Measurements from ENCODE around the gene KCTD2. TPM values are rescaled to one million over a fixed set of nuclear protein-coding genes. Genes with fewer than 3 reads are reported as not detected.

Gene KCTD2
- total and polyA plus RNA-seq, 2 of the 13 experiments (the other 11 are each of a cell fraction or from before 2014, with no cell fraction given): 28.3 to 32.6 TPM

DNA sequence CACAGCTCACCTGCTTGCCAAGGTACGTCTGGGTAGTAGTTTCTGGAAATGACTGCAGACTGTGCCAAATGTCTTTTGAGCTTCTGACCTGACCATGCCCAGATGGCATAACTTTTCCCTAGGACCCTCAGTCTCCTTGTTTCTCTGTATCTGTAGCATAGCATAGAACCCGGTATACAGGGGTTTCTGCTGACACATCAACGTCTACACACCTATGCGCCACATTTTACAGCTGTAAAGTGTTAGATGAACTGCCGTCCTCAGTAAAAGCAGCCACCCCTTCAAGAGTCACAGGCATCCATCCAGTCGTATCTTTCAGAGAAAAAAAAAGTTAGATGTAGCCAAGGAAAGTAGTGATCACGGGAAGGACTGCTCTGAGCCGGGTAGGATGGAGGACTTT is 17.4 kb downstream of the KCTD2 start (continued):
- TF ChIP-seq, protein P1, sequence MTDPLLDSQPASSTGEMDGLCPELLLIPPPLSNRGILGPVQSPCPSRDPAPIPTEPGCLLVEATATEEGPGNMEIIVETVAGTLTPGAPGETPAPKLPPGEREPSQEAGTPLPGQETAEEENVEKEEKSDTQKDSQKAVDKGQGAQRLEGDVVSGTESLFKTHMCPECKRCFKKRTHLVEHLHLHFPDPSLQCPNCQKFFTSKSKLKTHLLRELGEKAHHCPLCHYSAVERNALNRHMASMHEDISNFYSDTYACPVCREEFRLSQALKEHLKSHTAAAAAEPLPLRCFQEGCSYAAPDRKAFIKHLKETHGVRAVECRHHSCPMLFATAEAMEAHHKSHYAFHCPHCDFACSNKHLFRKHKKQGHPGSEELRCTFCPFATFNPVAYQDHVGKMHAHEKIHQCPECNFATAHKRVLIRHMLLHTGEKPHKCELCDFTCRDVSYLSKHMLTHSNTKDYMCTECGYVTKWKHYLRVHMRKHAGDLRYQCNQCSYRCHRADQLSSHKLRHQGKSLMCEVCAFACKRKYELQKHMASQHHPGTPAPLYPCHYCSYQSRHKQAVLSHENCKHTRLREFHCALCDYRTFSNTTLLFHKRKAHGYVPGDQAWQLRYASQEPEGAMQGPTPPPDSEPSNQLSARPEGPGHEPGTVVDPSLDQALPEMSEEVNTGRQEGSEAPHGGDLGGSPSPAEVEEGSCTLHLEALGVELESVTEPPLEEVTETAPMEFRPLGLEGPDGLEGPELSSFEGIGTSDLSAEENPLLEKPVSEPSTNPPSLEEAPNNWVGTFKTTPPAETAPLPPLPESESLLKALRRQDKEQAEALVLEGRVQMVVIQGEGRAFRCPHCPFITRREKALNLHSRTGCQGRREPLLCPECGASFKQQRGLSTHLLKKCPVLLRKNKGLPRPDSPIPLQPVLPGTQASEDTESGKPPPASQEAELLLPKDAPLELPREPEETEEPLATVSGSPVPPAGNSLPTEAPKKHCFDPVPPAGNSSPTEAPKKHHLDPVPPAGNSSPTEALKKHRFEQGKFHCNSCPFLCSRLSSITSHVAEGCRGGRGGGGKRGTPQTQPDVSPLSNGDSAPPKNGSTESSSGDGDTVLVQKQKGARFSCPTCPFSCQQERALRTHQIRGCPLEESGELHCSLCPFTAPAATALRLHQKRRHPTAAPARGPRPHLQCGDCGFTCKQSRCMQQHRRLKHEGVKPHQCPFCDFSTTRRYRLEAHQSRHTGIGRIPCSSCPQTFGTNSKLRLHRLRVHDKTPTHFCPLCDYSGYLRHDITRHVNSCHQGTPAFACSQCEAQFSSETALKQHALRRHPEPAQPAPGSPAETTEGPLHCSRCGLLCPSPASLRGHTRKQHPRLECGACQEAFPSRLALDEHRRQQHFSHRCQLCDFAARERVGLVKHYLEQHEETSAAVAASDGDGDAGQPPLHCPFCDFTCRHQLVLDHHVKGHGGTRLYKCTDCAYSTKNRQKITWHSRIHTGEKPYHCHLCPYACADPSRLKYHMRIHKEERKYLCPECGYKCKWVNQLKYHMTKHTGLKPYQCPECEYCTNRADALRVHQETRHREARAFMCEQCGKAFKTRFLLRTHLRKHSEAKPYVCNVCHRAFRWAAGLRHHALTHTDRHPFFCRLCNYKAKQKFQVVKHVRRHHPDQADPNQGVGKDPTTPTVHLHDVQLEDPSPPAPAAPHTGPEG (CRISPR knock-in tag; IDR thresholded peaks at IDR 0.05): no peak
- no peak for TF ChIP-seq ZNF674 (CRISPR knock-in tag; IDR thresholded peaks at IDR 0.05; ENCODE audit: low read depth)
- TF ChIP-seq ZBTB7A (CRISPR knock-in tag; IDR thresholded peaks at IDR 0.05): no peak
- TF ChIP-seq ZNF230 (CRISPR knock-in tag; IDR thresholded peaks at IDR 0.05): no peak

DNA sequence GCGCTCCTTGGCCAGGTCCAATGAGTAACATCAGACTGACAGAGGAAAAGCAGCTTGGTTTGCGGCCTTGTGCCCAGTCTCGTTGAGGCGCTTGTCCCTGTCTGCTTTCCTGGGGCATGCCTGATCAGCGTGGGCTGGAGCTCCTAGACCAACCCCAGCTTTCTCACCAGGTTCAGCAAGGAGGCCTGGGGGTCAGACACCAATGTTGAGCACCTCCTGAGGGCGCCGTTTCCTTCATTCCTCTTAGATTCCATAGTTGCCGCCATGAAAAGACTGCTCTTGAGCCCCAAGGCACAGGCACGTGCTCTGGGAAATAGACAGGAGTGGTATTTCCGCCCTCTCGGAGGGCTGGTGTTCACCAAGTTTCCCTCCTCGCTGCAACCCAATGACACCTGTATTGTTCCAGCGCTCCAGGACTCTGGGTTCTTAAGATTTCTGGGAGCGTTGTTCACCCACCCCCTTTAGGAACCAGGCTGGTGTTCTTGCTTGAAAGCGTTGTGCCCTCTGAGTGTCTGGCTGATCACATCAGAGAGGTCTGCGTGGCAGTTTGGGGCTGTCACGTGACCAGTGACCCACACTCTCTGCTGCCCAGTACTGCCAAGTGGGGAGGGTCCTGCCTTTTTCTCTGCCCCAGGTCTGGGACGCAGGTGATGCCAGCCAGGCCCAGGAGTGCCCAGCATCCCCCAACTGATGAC is 18.0 kb downstream of the KCTD2 start:
- intact Hi-C loops (cut with micrococcal nuclease; ENCODE audit: unreplicated experiment) (no loop called here), in situ Hi-C loops (cut with HindIII; ENCODE audit: extremely low pct_ligation_motif_present, low pct_unique_long_range_greater_than_20kb) (no loop called here)
- ATAC-seq (no peak), DNase-seq (ENCODE audit: low spot score) (no peak), FAIRE-seq (no peak)
- WGBS (ENCODE audit: low lambda C conversion rate): 91% methylated on average over 18 of the region's 18 CpGs
- Histone ChIP-seq H3K4me2 (ENCODE audit: low read depth, low read length) (no peak overlapping the region), H3K27ac (ENCODE audit: extremely low read length, insufficient read depth, low read length) (no peak overlapping the region), H3K36me3 (replicated peaks in 1 of 2; ENCODE audit: control insufficient read depth in 1 of 2, insufficient read depth in 2 of 2, low read length in 2 of 2) (peaks cover 20 to 45% of the 10 kb centered on the region in 2 experiments), H3K4me3 (replicated peaks in 1 of 3; ENCODE audit: insufficient read depth in 1 of 3, low read depth in 2 of 3, low read length in 3 of 3) (no peak overlapping the region), H3K27me3 (ENCODE audit: control insufficient read depth in 1 of 2, insufficient read depth in 2 of 2, low read length in 2 of 2) (no peaks in the 10 kb centered on the region), H3K79me2 (ENCODE audit: insufficient read depth, low read length) (no peaks in the 10 kb centered on the region), H4K20me1 (ENCODE audit: insufficient read depth, low read length) (no peaks in the 10 kb centered on the region), H3K4me1 (ENCODE audit: insufficient read depth, low read length) (0 out of 2 replicates have a peak, but pooled peaks cover 6% of the 10 kb centered on the region), H3K9me3 (ENCODE audit: low read length) (no peaks in the 10 kb centered on the region), H2AFZ (ENCODE audit: low read length) (no peak overlapping the region), H3K9ac (ENCODE audit: insufficient read depth, low read depth, low read length) (no peak overlapping the region)
- ChIA-PET POLR2A (no interaction called here), CTCF (ENCODE audit: low intra/inter-chr PET ratio, low total read pairs) (interaction anchor here (0.8 kb wide), 1 partner anchor 41 kb away, joined by 3 read pairs; no protein-coding TSS in a partner anchor)
- BruUV-seq (replicated peaks): TSS peak; percentile 49
- TF ChIP-seq, protein P2, sequence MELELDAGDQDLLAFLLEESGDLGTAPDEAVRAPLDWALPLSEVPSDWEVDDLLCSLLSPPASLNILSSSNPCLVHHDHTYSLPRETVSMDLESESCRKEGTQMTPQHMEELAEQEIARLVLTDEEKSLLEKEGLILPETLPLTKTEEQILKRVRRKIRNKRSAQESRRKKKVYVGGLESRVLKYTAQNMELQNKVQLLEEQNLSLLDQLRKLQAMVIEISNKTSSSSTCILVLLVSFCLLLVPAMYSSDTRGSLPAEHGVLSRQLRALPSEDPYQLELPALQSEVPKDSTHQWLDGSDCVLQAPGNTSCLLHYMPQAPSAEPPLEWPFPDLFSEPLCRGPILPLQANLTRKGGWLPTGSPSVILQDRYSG (CRISPR knock-in tag; IDR thresholded peaks at IDR 0.05): no peak
- TF ChIP-seq STAG1 (CRISPR knock-in tag; IDR thresholded peaks at IDR 0.05): 0 out of 2 replicates have a peak, but pooled peaks have one; percentile 8

All from HepG2 (cell line).